DOHH2 (cell line): ENCODE measurements around the gene EXOC7.

Experiments used
- CTCF ChIP-seq: fragments of 200-600 bp; sonication (generic); IDR thresholded peaks from one replicate; pipeline ENCODE4 v1.5.1; 2014; ENCODE audit warnings: antibody characterized with exemption, mild to moderate bottlenecking, low read depth, low read length; ENCODE audit not compliant: poor library complexity, severe bottlenecking
- EZH2phosphoT487 ChIP-seq: fragments of 200-600 bp; sonication (generic); IDR thresholded peaks from 2 replicates; pipeline ENCODE4 v1.6.1; 2017; ENCODE audit warnings: borderline replicate concordance, mild to moderate bottlenecking, antibody characterized with exemption, low read length, moderate library complexity, mixed read lengths

GRCh38 chr17:76032780-76033108 lies 70.8 kb downstream of the EXOC7 start:
- TF ChIP-seq CTCF = no peak
- TF ChIP-seq EZH2phosphoT487 = no peak
